GM19351 (cell line): ENCODE data around the gene CMC4.

Source experiments
- ATAC-seq: cut with Tn5 transposase; IDR thresholded peaks from one replicate; pipeline ENCODE4 v1.9.1; 2021; ENCODE audit warnings: mild to moderate bottlenecking, moderate library complexity; ENCODE audit not compliant: unreplicated experiment

The CMC4 gene

GRCh38 chrX:155070975-155071693, at the start of gene CMC4, which contains the start of the genes BRCC3 and MTCP1:
CMC4 (minus strand) TSS chrX:155071136; CDS start chrX:155064023, 7,113 bp downstream.
BRCC3 (plus strand) TSS chrX:155071508; CDS start chrX:155071528, 20 bp downstream.
MTCP1 (minus strand) TSS chrX:155071136; CDS start chrX:155066010, 5,126 bp downstream.
- peak; percentile 83 for ATAC-seq

- ATAC-seq, result no peak
These were observed 44.4 kb upstream of the CMC4 start for GRCh38 chrX:155115174-155115819.

- ATAC-seq, result no peak
These were observed 42.2 kb upstream of the CMC4 start for GRCh38 chrX:155113097-155113496.

- no peak for ATAC-seq
These were observed 41.2 kb upstream of the CMC4 start for GRCh38 chrX:155112171-155112570.

- no peak for ATAC-seq
These were observed 37.5 kb upstream of the CMC4 start for GRCh38 chrX:155108427-155108826.

- ATAC-seq, result no peak
These were observed 35.0 kb upstream of the CMC4 start for GRCh38 chrX:155105919-155106318.

GRCh38 chrX:155094468-155095061, 23.6 kb upstream of the CMC4 start:
- ATAC-seq, result peak; percentile 75

GRCh38 chrX:155086961-155087735, 16.2 kb upstream of the CMC4 start:
- no peak for ATAC-seq

- no peak for ATAC-seq
These were observed 15.4 kb upstream of the CMC4 start for GRCh38 chrX:155086202-155086840.

- peak; percentile 14 for ATAC-seq
These were observed 851 bp upstream of the CMC4 start for GRCh38 chrX:155071694-155072280.

GRCh38 chrX:155070663-155070974, 317 bp downstream of the CMC4 start:
- peak; percentile 26 for ATAC-seq

- no peak for ATAC-seq
These were observed 898 bp downstream of the CMC4 start for GRCh38 chrX:155070038-155070437.

- no peak for ATAC-seq
These were observed 1.5 kb downstream of the CMC4 start for GRCh38 chrX:155069414-155069813.

GRCh38 chrX:155068165-155068564, 2.8 kb downstream of the CMC4 start:
- no peak for ATAC-seq

GRCh38 chrX:155065035-155065734, 5.8 kb downstream of the CMC4 start:
- no peak for ATAC-seq

GRCh38 chrX:155061760-155062159, 9.2 kb downstream of the CMC4 start:
- ATAC-seq, result no peak

GRCh38 chrX:155056877-155057792, 13.8 kb downstream of the CMC4 start:
- peak; percentile 90 for ATAC-seq

GRCh38 chrX:155056471-155056870, 14.5 kb downstream of the CMC4 start:
- ATAC-seq, result no peak

GRCh38 chrX:155055494-155055893, 15.4 kb downstream of the CMC4 start:
- no peak for ATAC-seq
